GM18511 (cell line): Measurements from ENCODE around the gene FXR2.
"Not testable (repeated sequence)": the region's sequence is repeated elsewhere in the genome, so short reads cannot be mapped to it uniquely, and the experiment has no call there.

Source experiments
- ATAC-seq: cut with Tn5 transposase; IDR thresholded peaks from one replicate; pipeline ENCODE4 v1.9.1; 2021; ENCODE audit warnings: mild to moderate bottlenecking, moderate library complexity; ENCODE audit not compliant: unreplicated experiment

FXR2 gene

GRCh38 chr17:7614425-7615264 lies at the start of gene FXR2:
TSS of gene FXR2 (minus strand) at chr17:7614897. CDS start at chr17:7614532, 365 bp downstream.
- peak; percentile 90 for ATAC-seq

- no peak for ATAC-seq
Measured at GRCh38 chr17:7656958-7657609, 42.4 kb upstream of the FXR2 start.

- no peak for ATAC-seq
Measured at GRCh38 chr17:7655541-7655840, 40.8 kb upstream of the FXR2 start.

GRCh38 chr17:7654832-7655540 lies 40.3 kb upstream of the FXR2 start:
- no peak for ATAC-seq

GRCh38 chr17:7652388-7653356 lies 38.0 kb upstream of the FXR2 start:
- no peak for ATAC-seq

- ATAC-seq, result no peak
Measured at GRCh38 chr17:7651665-7652387, 37.1 kb upstream of the FXR2 start.

- ATAC-seq, result no peak
Measured at GRCh38 chr17:7651097-7651664, 36.5 kb upstream of the FXR2 start.

- ATAC-seq, result no peak
Measured at GRCh38 chr17:7650509-7651096, 35.9 kb upstream of the FXR2 start, which contains the start of gene ATP1B2. TSS of gene ATP1B2 (plus strand) at chr17:7650926. CDS start at chr17:7651519, 593 bp downstream.

GRCh38 chr17:7647018-7647417 lies 32.3 kb upstream of the FXR2 start:
- ATAC-seq, result no peak

GRCh38 chr17:7646457-7646856 lies 31.8 kb upstream of the FXR2 start:
- ATAC-seq, result no peak

- no peak for ATAC-seq
Measured at GRCh38 chr17:7644775-7645174, 30.1 kb upstream of the FXR2 start.

- ATAC-seq, result not testable (repeated sequence)
Measured at GRCh38 chr17:7641635-7642034, 26.9 kb upstream of the FXR2 start.

- ATAC-seq, result no peak
Measured at GRCh38 chr17:7640783-7641182, 26.1 kb upstream of the FXR2 start.

- no peak for ATAC-seq
Measured at GRCh38 chr17:7636163-7636562, 21.5 kb upstream of the FXR2 start.

GRCh38 chr17:7634384-7634783 lies 19.7 kb upstream of the FXR2 start:
- ATAC-seq, result no peak

GRCh38 chr17:7633093-7633492 lies 18.4 kb upstream of the FXR2 start:
- ATAC-seq, result no peak

GRCh38 chr17:7632492-7632894 lies 17.8 kb upstream of the FXR2 start:
- ATAC-seq, result no peak

GRCh38 chr17:7631398-7632380 lies 17.0 kb upstream of the FXR2 start:
- ATAC-seq, result no peak
